ENCODE data around the gene TRIM37. TPM values are rescaled to one million over a fixed set of nuclear protein-coding genes. Genes with fewer than 3 reads are reported as not detected.
A peak's percentile ranks its signal among the peaks of the same experiment; 100 is the strongest.

Gene TRIM37
- total and polyA plus RNA-seq, 8 donors: 3.9 to 11.6 (median 6.4) TPM

DNA sequence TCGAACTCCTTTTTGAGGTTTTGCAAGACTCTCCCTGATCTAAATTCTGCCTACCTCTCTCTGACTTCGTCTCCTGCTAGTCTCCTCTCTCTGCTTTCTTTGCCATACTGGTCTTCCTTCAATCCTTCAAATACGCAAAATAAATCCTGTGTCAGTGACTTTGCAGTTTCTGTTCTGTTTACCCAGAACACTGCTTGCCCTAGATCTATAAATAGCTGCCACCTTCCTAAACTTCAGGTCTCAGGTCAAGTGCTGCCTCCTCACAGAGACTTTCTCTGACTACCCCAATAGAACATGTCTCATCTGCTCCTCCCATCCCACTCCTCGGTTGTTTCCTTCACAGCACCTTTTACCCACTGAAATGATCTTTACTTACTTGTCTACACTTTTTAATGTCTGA, 78.9 kb downstream of the TRIM37 start:
- H3K4me1 ChIP-seq: no peaks in the 10 kb centered on the region
- no peak for DNase-seq
- H3K9me3 ChIP-seq: no peaks in the 10 kb centered on the region
- no peaks in the 10 kb centered on the region for H3K36me3 ChIP-seq
- no peak overlapping the region for H3K27ac ChIP-seq
- FAIRE-seq: no peak
- intact Hi-C loops (cut with DNase I): no loop called here
- no peak for ATAC-seq
- TF ChIP-seq, protein P1, sequence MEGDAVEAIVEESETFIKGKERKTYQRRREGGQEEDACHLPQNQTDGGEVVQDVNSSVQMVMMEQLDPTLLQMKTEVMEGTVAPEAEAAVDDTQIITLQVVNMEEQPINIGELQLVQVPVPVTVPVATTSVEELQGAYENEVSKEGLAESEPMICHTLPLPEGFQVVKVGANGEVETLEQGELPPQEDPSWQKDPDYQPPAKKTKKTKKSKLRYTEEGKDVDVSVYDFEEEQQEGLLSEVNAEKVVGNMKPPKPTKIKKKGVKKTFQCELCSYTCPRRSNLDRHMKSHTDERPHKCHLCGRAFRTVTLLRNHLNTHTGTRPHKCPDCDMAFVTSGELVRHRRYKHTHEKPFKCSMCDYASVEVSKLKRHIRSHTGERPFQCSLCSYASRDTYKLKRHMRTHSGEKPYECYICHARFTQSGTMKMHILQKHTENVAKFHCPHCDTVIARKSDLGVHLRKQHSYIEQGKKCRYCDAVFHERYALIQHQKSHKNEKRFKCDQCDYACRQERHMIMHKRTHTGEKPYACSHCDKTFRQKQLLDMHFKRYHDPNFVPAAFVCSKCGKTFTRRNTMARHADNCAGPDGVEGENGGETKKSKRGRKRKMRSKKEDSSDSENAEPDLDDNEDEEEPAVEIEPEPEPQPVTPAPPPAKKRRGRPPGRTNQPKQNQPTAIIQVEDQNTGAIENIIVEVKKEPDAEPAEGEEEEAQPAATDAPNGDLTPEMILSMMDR (IDR thresholded peaks at IDR 0.05): no peak
- 70 to 75% methylated on average over 4 of the region's 4 CpGs for WGBS, 2 donors
- no peak overlapping the region for H3K4me3 ChIP-seq
- H3K27me3 ChIP-seq: no peaks in the 10 kb centered on the region

DNA sequence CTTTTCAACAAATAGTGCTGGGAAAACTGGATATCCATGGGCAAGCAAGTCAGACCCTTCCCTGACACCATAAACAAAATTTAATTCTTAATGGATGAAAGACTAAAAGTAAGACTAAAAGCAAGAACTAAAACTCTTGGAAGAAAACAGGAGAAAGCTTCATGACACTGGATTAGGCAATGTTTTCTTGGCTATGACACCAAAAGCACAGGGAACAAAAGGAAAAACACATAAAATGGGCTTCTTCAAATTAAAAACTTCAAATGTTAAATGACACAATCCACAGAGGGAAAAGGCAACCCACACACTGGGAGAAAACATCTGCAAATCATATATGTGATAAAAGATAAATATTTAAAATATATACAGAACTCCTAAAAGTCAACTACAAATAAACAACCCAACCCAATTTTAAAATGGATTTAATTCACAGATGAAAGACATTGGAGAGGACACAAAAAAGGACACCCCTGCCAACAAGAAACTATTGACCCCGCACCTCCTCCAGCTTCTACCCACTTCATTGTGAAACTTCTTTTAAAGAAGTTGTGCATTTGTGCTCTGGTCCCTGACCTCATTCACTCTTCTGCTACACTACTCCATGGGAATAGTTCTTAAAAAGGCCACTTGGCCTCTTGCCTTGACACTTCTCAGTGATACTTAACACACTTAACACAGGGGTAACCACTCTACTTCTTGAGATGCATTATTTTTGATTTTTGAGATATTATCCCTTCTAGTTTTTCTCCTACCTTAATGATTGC, 80.3 kb downstream of the TRIM37 start:
- H3K27ac ChIP-seq: no peak overlapping the region
- no peak for FAIRE-seq
- no peaks in the 10 kb centered on the region for H3K9me3 ChIP-seq
- DNase-seq: no peak
- H3K36me3 ChIP-seq: no peaks in the 10 kb centered on the region
- TF ChIP-seq, protein P1 (IDR thresholded peaks at IDR 0.05): no peak
- WGBS, 2 donors: 88 to 92% methylated on average over 1 of the region's 1 CpG
- no peaks in the 10 kb centered on the region for H3K27me3 ChIP-seq
- H3K4me1 ChIP-seq: no peaks in the 10 kb centered on the region
- intact Hi-C loops (cut with DNase I): no loop called here
- no peak overlapping the region for H3K4me3 ChIP-seq
- ATAC-seq: peak in 1 of 4 donors; percentile 32

DNA sequence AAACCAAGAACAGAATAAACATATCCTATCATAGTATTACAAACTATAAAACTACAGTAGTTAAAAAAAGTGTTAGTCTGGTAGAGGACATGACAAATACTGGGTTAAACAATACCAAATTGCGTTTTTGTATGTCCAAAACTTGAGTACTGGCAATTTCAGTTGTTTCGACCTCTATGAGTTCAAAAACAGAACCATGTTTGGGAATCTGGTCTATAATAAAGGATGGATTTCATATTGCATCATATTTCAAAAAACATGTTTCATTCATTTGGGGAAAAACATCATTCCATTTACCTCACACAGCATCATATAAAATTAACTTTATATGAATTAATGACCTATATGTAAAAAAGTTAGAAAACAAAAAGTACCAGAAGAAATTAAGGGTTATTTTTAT, 81.8 kb downstream of the TRIM37 start:
- intact Hi-C loops (cut with DNase I): no loop called here
- H3K9me3 ChIP-seq: no peaks in the 10 kb centered on the region
- DNase-seq: no peak
- H3K27me3 ChIP-seq: no peaks in the 10 kb centered on the region
- WGBS, 2 donors: 91 to 95% methylated on average over 2 of the region's 2 CpGs
- no peaks in the 10 kb centered on the region for H3K4me1 ChIP-seq
- H3K27ac ChIP-seq: no peak overlapping the region
- no peak for FAIRE-seq
- ATAC-seq: no peak
- no peak overlapping the region for H3K4me3 ChIP-seq
- TF ChIP-seq, protein P1 (IDR thresholded peaks at IDR 0.05): no peak
- no peaks in the 10 kb centered on the region for H3K36me3 ChIP-seq

DNA sequence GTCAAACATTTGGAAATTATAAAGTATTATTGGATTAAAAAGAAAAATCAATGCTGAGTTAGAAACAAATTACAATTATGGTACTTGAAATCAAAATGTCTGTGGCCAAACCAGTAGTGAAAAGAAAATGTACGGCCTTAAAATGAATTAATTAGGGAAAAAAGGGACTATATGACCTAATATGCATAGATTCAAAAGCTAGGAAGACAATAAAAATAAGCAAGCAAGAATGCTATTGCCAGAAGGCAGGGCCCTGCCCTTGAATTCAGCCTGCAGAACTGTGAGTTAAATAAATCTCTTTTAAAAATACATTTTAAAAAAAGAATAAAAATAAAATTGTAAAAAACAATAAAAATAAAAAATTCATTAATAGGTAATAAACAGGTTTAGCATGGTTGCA, 88.7 kb downstream of the TRIM37 start:
- ATAC-seq (no peak), FAIRE-seq (no peak), DNase-seq (no peak)
- H3K4me1 ChIP-seq: no peaks in the 10 kb centered on the region
- intact Hi-C loops (cut with DNase I): no loop called here
- 44 to 64% methylated on average over 1 of the region's 1 CpG for WGBS, 2 donors
- H3K27me3 ChIP-seq: no peaks in the 10 kb centered on the region
- no peaks in the 10 kb centered on the region for H3K36me3 ChIP-seq
- no peak overlapping the region for H3K27ac ChIP-seq
- H3K9me3 ChIP-seq: no peaks in the 10 kb centered on the region
- no peak overlapping the region for H3K4me3 ChIP-seq
- TF ChIP-seq, protein P1 (IDR thresholded peaks at IDR 0.05): no peak

DNA sequence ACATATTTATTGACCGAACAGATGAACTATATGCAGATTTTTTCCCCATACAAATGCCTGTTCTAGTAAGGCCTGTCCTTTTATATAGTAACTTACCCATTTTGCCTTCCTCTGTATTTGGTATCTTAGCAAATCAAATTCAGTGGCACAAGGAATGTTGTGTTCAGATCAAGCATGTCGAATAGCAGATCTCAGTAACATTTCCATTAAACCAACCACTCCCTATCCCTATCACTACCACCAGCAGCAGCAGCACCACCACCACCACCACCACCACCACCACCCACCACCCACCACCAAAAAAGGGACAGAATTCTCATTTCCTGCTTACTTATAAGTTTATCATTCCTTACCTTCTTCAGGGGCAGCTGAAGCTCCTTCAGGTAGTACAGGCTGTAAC, 94.7 kb downstream of the TRIM37 start:
- no peak for ATAC-seq
- intact Hi-C loops (cut with DNase I): no loop called here
- no peak for DNase-seq
- no peaks in the 10 kb centered on the region for H3K27me3 ChIP-seq
- no peak for FAIRE-seq
- peaks cover 0 to 13% (median 3%) of the 10 kb centered on the region in 3 donors for H3K4me1 ChIP-seq
- WGBS, 2 donors: 86 to 88% methylated on average over 2 of the region's 2 CpGs
- no peaks in the 10 kb centered on the region for H3K9me3 ChIP-seq
- no peaks in the 10 kb centered on the region for H3K36me3 ChIP-seq
- TF ChIP-seq, protein P1 (IDR thresholded peaks at IDR 0.05): no peak
- H3K27ac ChIP-seq: no peak overlapping the region
- H3K4me3 ChIP-seq: no peak overlapping the region
